Activated T-cell treated with anti-CD3 and anti-CD28 coated beads, Interleukin-2, amount 50 U/mL, for 72 hours (primary cell): ENCODE results near the gene CAPN15. TPM values are rescaled to one million over a fixed set of nuclear protein-coding genes. Genes with fewer than 3 reads are reported as not detected.
A peak's percentile ranks its signal among the peaks of the same experiment; 100 is the strongest.

Experiments
- ATAC-seq, 2 donors: fragments of 150-1000 bp; cut with Tn5 transposase; replicated peaks in 1 of 2; 2 replicates each; pipeline ENCODE4 v1.10.0; 2021; ENCODE audit warnings: moderate library complexity in 2 of 2, mild to moderate bottlenecking in 1 of 2
- DNase-seq, 2 donors: peaks; one replicate each; pipeline ENCODE4 v3.0.0; 2021 to 2022; ENCODE audit warnings: mixed read lengths in 1 of 2
- H3K27ac Mint-ChIP-seq: one replicate; pipeline ENCODE4 v1.8.0; 2022; ENCODE audit warnings: mild to moderate bottlenecking, moderate library complexity, mixed read lengths
- H3K27me3 Mint-ChIP-seq: one replicate; pipeline ENCODE4 v1.8.0; 2022; ENCODE audit warnings: low read depth, mixed read lengths
- H3K36me3 Mint-ChIP-seq, 2 donors: one replicate each; pipeline ENCODE4 v1.8.0; 2022; ENCODE audit warnings: mixed read lengths in 2 of 2, mild to moderate bottlenecking in 1 of 2; ENCODE audit not compliant: insufficient read depth in 2 of 2
- H3K4me1 Mint-ChIP-seq: one replicate; pipeline ENCODE4 v1.8.0; 2022; ENCODE audit warnings: low read depth, mixed read lengths
- H3K4me3 Mint-ChIP-seq, 2 donors: one replicate each; pipeline ENCODE4 v1.8.0; 2022; ENCODE audit warnings: mild to moderate bottlenecking in 2 of 2, mixed read lengths in 2 of 2, moderate library complexity in 2 of 2
- H3K9me3 Mint-ChIP-seq, 2 donors: one replicate each; pipeline ENCODE4 v1.8.0; 2022; ENCODE audit warnings: mixed read lengths in 2 of 2
- total RNA-seq, 2 donors: library from RNA; stranded (reverse); gene quantifications; one replicate each; pipeline ENCODE4 v1.2.3, GENCODE V29; 2022

CAPN15 gene
- total RNA-seq, 2 donors from 2014 or later, result 46.6 to 58.5 TPM

- no peak overlapping the region for H3K4me3 Mint-ChIP-seq
- H3K36me3 Mint-ChIP-seq, result no peaks in the 10 kb centered on the region
- no peaks in the 10 kb centered on the region for H3K9me3 Mint-ChIP-seq
- no peak for ATAC-seq
- H3K27me3 Mint-ChIP-seq, result no peaks in the 10 kb centered on the region
- no peak overlapping the region for H3K27ac Mint-ChIP-seq
- DNase-seq, result no peak
- H3K4me1 Mint-ChIP-seq, result no peaks in the 10 kb centered on the region
These were observed 33.3 kb downstream of the CAPN15 start for GRCh38 chr16:560701-561412.

- DNase-seq (no peak), ATAC-seq (no peak)
- Mint-ChIP-seq H3K27ac (no peak overlapping the region), H3K27me3 (no peaks in the 10 kb centered on the region), H3K9me3 (no peaks in the 10 kb centered on the region), H3K36me3 (no peaks in the 10 kb centered on the region), H3K4me3 (no peak overlapping the region), H3K4me1 (peaks cover 2% of the 10 kb centered on the region)
These were observed 33.9 kb downstream of the CAPN15 start for GRCh38 chr16:561413-561794.

GRCh38 chr16:561957-562938 is 34.7 kb downstream of the CAPN15 start:
- Mint-ChIP-seq H3K4me3 (no peak overlapping the region), H3K9me3 (no peaks in the 10 kb centered on the region), H3K27ac (no peak overlapping the region), H3K4me1 (peaks cover 11% of the 10 kb centered on the region), H3K36me3 (no peaks in the 10 kb centered on the region), H3K27me3 (no peaks in the 10 kb centered on the region)
- DNase-seq (no peak), ATAC-seq (no peak)

- no peaks in the 10 kb centered on the region for H3K27me3 Mint-ChIP-seq
- H3K27ac Mint-ChIP-seq, result no peak overlapping the region
- H3K9me3 Mint-ChIP-seq, result no peaks in the 10 kb centered on the region
- H3K36me3 Mint-ChIP-seq, result no peaks in the 10 kb centered on the region
- no peak overlapping the region for H3K4me3 Mint-ChIP-seq
- DNase-seq (no peak), ATAC-seq (no peak)
- H3K4me1 Mint-ChIP-seq, result peaks cover 12% of the 10 kb centered on the region
These were observed 35.6 kb downstream of the CAPN15 start for GRCh38 chr16:563072-563644.

- Mint-ChIP-seq H3K4me3 (no peak overlapping the region), H3K36me3 (no peaks in the 10 kb centered on the region), H3K9me3 (no peaks in the 10 kb centered on the region), H3K27me3 (no peaks in the 10 kb centered on the region), H3K27ac (no peak overlapping the region), H3K4me1 (peaks cover 20% of the 10 kb centered on the region)
- no peak for DNase-seq
- ATAC-seq, result no peak
These were observed 37.3 kb downstream of the CAPN15 start for GRCh38 chr16:564690-565418.

GRCh38 chr16:565419-566330 is 38.2 kb downstream of the CAPN15 start:
- Mint-ChIP-seq H3K36me3 (no peaks in the 10 kb centered on the region), H3K9me3 (no peaks in the 10 kb centered on the region)

GRCh38 chr16:566475-567372 is 39.2 kb downstream of the CAPN15 start, which contains the start of gene NHLRC4:
Gene NHLRC4 (plus strand): TSS chr16:567005. CDS start chr16:568048, 1,043 bp downstream.
- Mint-ChIP-seq H3K4me1 (peaks cover 33% of the 10 kb centered on the region), H3K27ac (peak within 1 kb of the TSS; percentile 65), H3K27me3 (no peaks in the 10 kb centered on the region), H3K9me3 (no peaks in the 10 kb centered on the region), H3K36me3 (no peaks in the 10 kb centered on the region), H3K4me3 (peak within 1 kb of the TSS; percentile 78 to 80)
- peak; percentile 64 to 67 for ATAC-seq
- DNase-seq, result peak; percentile 70 to 72

More at GRCh38 chr16:565419-566330, 38.2 kb downstream of the CAPN15 start:
- Mint-ChIP-seq H3K4me3 (no peak overlapping the region), H3K27ac (no peak overlapping the region), H3K27me3 (no peaks in the 10 kb centered on the region), H3K4me1 (peaks cover 23% of the 10 kb centered on the region)
- no peak for DNase-seq
- ATAC-seq, result no peak

GRCh38 chr16:567373-568256 is 40.1 kb downstream of the CAPN15 start:
- H3K27me3 Mint-ChIP-seq, result no peaks in the 10 kb centered on the region
- peaks cover 38% of the 10 kb centered on the region for H3K4me1 Mint-ChIP-seq
- peak overlapping the region; percentile 65 for H3K27ac Mint-ChIP-seq
- H3K36me3 Mint-ChIP-seq, result no peaks in the 10 kb centered on the region
- no peaks in the 10 kb centered on the region for H3K9me3 Mint-ChIP-seq
- DNase-seq, result no peak
- peak overlapping the region; percentile 78 to 80 for H3K4me3 Mint-ChIP-seq
- ATAC-seq, result no peak

GRCh38 chr16:568401-569258 is 41.1 kb downstream of the CAPN15 start:
- Mint-ChIP-seq H3K27ac (peak overlapping the region; percentile 92), H3K27me3 (no peaks in the 10 kb centered on the region), H3K9me3 (no peaks in the 10 kb centered on the region), H3K4me1 (peaks cover 38% of the 10 kb centered on the region), H3K36me3 (no peaks in the 10 kb centered on the region), H3K4me3 (peak overlapping the region; percentile 91 to 95)
- ATAC-seq, result no peak
- DNase-seq, result no peak
